OCI-LY1 (cell line): ENCODE data around the gene ARID5B.

Experiments used
- H2AFZ ChIP-seq: fragments of 200-600 bp; sonication (generic), shearing (Covaris generic); 2 replicates; pipeline ENCODE4 v1.6.0; 2014; ENCODE audit warnings: antibody characterized with exemption, mild to moderate bottlenecking, low read length
- H3F3A ChIP-seq: fragments of 200-600 bp; sonication (generic), shearing (Covaris generic); 2 replicates; pipeline ENCODE4 v1.6.0; 2014; ENCODE audit warnings: mild to moderate bottlenecking, antibody characterized with exemption, low read length, moderate library complexity; ENCODE audit not compliant: insufficient read depth
- H3K27ac ChIP-seq: fragments of 200-600 bp; sonication (generic); 2 replicates; pipeline ENCODE4 v1.5.1; 2014; ENCODE audit warnings: low read length, mixed run types, mild to moderate bottlenecking, low read depth; ENCODE audit not compliant: poor library complexity, severe bottlenecking
- H3K27me3 ChIP-seq: fragments of 200-600 bp; sonication (generic); 2 replicates; pipeline ENCODE4 v1.6.0; 2014; ENCODE audit warnings: antibody characterized with exemption, mild to moderate bottlenecking, low read length, moderate library complexity; ENCODE audit not compliant: insufficient read depth
- H3K36me3 ChIP-seq: fragments of 200-600 bp; sonication (generic); 2 replicates; pipeline ENCODE4 v1.6.1; 2014; ENCODE audit warnings: mild to moderate bottlenecking, antibody characterized with exemption, low read length, moderate library complexity, mixed read lengths; ENCODE audit not compliant: insufficient read depth
- H3K4me1 ChIP-seq: fragments of 200-600 bp; sonication (generic); 2 replicates; pipeline ENCODE4 v1.5.1; 2014; ENCODE audit warnings: mild to moderate bottlenecking, low read length, moderate library complexity; ENCODE audit not compliant: insufficient read depth, severe bottlenecking
- H3K4me2 ChIP-seq: fragments of 200-600 bp; sonication (generic), shearing (Covaris generic); 2 replicates; pipeline ENCODE4 v1.6.1; 2014; ENCODE audit warnings: low read length
- H3K4me3 ChIP-seq: fragments of 200-600 bp; sonication (generic); 2 replicates; pipeline ENCODE4 v1.5.1; 2014; ENCODE audit warnings: low read length, low read depth, mild to moderate bottlenecking, mixed read lengths; ENCODE audit not compliant: poor library complexity, severe bottlenecking
- H3K79me2 ChIP-seq: fragments of 200-600 bp; shearing (Covaris generic); 2 replicates; pipeline ENCODE4 v1.6.1; 2016; ENCODE audit warnings: mixed run types, low read length, mixed read lengths; ENCODE audit not compliant: insufficient read depth
- H3K9ac ChIP-seq: fragments of 200-600 bp; sonication (generic), shearing (Covaris generic); 2 replicates; pipeline ENCODE4 v1.6.1; 2014; ENCODE audit warnings: mild to moderate bottlenecking, low read length, mixed read lengths
- H3K9me2 ChIP-seq: fragments of 200-600 bp; sonication (generic), shearing (Covaris generic); 2 replicates; pipeline ENCODE4 v1.6.1; 2014; ENCODE audit warnings: low read depth, mild to moderate bottlenecking, low read length, mixed read lengths
- H3K9me3 ChIP-seq: fragments of 200-600 bp; shearing (Covaris generic); 2 replicates; pipeline ENCODE4 v1.6.1; 2014; ENCODE audit warnings: low read length, mixed read lengths
- H4K20me1 ChIP-seq: fragments of 200-600 bp; sonication (generic), shearing (Covaris generic); 2 replicates; pipeline ENCODE4 v1.6.0; 2016; ENCODE audit warnings: mild to moderate bottlenecking, low read length; ENCODE audit not compliant: insufficient read depth
- EZH2 ChIP-seq: fragments of 200-600 bp; sonication (generic), shearing (Covaris generic); IDR thresholded peaks from 2 replicates; pipeline ENCODE4 v1.8.0; 2017; ENCODE audit warnings: borderline replicate concordance, mixed run types, mild to moderate bottlenecking, antibody characterized with exemption, low read length, moderate library complexity, mixed read lengths
- TF ChIP-seq, protein P1 (sequence below): fragments of 200-600 bp; sonication (generic), shearing (Covaris generic); IDR thresholded peaks from 2 replicates; pipeline ENCODE4 v1.5.1; 2017; ENCODE audit warnings: mild to moderate bottlenecking, antibody characterized with exemption, low read length, moderate library complexity, mixed read lengths

ARID5B gene

DNA sequence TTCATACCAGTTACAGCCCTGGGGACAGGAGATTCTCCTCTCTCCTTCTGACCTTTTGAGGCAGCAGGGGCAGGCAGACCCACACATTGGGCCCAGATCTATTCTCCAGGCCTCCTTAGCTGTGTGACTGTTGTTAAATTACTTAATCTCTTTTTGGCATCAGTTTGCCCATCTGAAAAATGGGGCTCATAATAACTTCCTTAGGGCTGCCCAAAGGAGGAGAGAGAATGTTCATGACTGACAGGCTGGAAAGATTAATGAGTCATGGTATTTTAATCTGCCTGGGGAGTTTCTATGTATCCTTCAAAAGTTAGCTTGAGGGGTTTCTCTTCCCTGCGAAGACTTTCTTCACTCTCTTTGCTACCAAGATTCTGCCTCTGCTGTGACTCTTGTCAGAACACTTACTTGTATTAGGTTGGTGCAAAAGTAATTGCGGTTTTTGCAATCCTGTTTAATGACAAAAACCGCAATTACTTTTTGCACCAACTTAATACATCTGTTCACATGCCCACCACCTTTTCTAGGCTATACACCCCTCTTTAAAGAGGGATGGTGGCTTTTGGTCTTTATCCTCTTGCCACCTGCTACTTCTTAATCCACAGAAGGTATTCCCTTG, 83.4 kb downstream of the ARID5B start:
- H3K4me1 ChIP-seq: peaks cover 95% of the 10 kb centered on the region
- peak overlapping the region; percentile 64; the same call in 1 of the 2 replicates for H3K4me2 ChIP-seq
- H3K79me2 ChIP-seq: peaks cover 19% of the 10 kb centered on the region; the same call in 1 of the 2 replicates
- H2AFZ ChIP-seq: no peak overlapping the region
- H3F3A ChIP-seq: peaks cover 11% of the 10 kb centered on the region
- H3K4me3 ChIP-seq: no peak overlapping the region
- H3K9me3 ChIP-seq: no peaks in the 10 kb centered on the region
- H3K27me3 ChIP-seq: no peaks in the 10 kb centered on the region
- no peaks in the 10 kb centered on the region for H4K20me1 ChIP-seq
- no peaks in the 10 kb centered on the region for H3K9me2 ChIP-seq
- H3K36me3 ChIP-seq: no peaks in the 10 kb centered on the region
- peak overlapping the region; percentile 99 for H3K27ac ChIP-seq
- no peak for TF ChIP-seq EZH2
- TF ChIP-seq, protein P1, sequence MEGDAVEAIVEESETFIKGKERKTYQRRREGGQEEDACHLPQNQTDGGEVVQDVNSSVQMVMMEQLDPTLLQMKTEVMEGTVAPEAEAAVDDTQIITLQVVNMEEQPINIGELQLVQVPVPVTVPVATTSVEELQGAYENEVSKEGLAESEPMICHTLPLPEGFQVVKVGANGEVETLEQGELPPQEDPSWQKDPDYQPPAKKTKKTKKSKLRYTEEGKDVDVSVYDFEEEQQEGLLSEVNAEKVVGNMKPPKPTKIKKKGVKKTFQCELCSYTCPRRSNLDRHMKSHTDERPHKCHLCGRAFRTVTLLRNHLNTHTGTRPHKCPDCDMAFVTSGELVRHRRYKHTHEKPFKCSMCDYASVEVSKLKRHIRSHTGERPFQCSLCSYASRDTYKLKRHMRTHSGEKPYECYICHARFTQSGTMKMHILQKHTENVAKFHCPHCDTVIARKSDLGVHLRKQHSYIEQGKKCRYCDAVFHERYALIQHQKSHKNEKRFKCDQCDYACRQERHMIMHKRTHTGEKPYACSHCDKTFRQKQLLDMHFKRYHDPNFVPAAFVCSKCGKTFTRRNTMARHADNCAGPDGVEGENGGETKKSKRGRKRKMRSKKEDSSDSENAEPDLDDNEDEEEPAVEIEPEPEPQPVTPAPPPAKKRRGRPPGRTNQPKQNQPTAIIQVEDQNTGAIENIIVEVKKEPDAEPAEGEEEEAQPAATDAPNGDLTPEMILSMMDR: no peak
- peak overlapping the region; percentile 65 for H3K9ac ChIP-seq

DNA sequence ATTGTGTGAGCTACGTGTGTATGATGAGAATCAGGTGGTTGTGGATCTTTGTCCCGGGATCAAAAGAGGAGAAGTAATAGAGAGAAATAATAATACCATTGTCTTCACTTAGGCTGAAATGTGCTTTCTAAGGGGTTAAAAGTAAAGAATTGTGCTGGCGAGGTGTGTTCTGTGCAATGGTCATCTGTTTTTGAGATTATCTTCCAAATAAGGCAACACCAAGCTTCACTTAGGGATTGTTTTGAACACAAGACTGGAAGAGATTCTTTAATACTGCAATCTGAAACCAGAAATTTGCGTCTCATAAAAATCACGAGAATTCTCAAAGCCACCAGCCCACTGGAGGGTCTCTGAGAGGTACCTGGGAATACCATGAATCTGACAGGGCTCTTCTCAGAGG, 84.2 kb downstream of the ARID5B start:
- Histone ChIP-seq H3K4me3 (peak overlapping the region; percentile 20), H3K27ac (peak overlapping the region; percentile 99), H3K4me1 (peaks cover 95% of the 10 kb centered on the region), H3F3A (peaks cover 11% of the 10 kb centered on the region), H3K9ac (peak overlapping the region; percentile 65), H3K4me2 (peak overlapping the region; percentile 64), H3K9me3 (no peaks in the 10 kb centered on the region), H3K79me2 (peaks cover 24% of the 10 kb centered on the region), H3K27me3 (no peaks in the 10 kb centered on the region), H2AFZ (no peak overlapping the region), H3K36me3 (no peaks in the 10 kb centered on the region), H4K20me1 (no peaks in the 10 kb centered on the region), H3K9me2 (no peaks in the 10 kb centered on the region)
- no peak for TF ChIP-seq EZH2
- TF ChIP-seq, protein P1: no peak

DNA sequence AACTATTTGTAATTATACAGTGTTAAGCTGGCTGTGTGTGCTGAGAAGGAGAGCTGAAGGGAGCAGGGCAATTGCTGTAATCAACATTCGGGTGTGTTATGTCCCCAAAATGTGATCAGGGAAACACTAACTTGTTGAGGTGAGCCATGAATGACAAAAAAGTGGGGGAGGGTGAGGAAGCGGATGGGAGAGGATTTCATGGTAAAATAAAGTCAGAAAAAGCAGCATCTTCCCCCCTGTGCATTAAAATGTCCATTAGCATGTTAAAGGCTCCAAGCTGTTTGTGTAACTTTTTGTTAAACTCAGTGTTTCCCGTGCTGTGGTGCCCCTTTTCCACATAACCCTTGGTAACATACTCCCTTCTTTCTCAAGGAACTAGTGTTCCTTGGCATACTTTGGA, 84.9 kb downstream of the ARID5B start:
- TF ChIP-seq, protein P1: no peak
- TF ChIP-seq EZH2: no peak
- H3K27me3 ChIP-seq: no peaks in the 10 kb centered on the region
- peaks cover 91% of the 10 kb centered on the region for H3K4me1 ChIP-seq
- peak overlapping the region; percentile 99 for H3K27ac ChIP-seq
- H3K9me2 ChIP-seq: no peaks in the 10 kb centered on the region
- peaks cover 11% of the 10 kb centered on the region for H3F3A ChIP-seq
- peak overlapping the region; percentile 20 for H3K4me3 ChIP-seq
- H3K79me2 ChIP-seq: peaks cover 30% of the 10 kb centered on the region
- peak overlapping the region; percentile 64 for H3K4me2 ChIP-seq
- peak overlapping the region; percentile 65 for H3K9ac ChIP-seq
- no peak overlapping the region for H2AFZ ChIP-seq
- H3K9me3 ChIP-seq: no peaks in the 10 kb centered on the region
- H3K36me3 ChIP-seq: peaks cover 6% of the 10 kb centered on the region
- H4K20me1 ChIP-seq: no peaks in the 10 kb centered on the region
